GM18507 (cell line): ENCODE results near the gene KDM2A.
A peak's percentile ranks its signal among the peaks of the same experiment; 100 is the strongest.
"Not testable (repeated sequence)": the region's sequence is repeated elsewhere in the genome, so short reads cannot be mapped to it uniquely, and the experiment has no call there.

Source experiments
- DNase-seq: peaks from one replicate; pipeline ENCODE4 v3.0.0; 2011; ENCODE audit warnings: low read depth; ENCODE audit not compliant: insufficient read length; ENCODE audit errors: extremely low spot score
- FAIRE-seq: peaks from 2 replicates; lab custom pipeline; 2011; peaks lifted over from hg19 to GRCh38; lab: Jason Lieb, UNC

The KDM2A gene

GRCh38 chr11:67211656-67212436, 92.8 kb downstream of the KDM2A start:
- FAIRE-seq, result no peak
- no peak for DNase-seq

- DNase-seq, result peak; percentile 25
- peak; percentile 94 for FAIRE-seq
Observed at GRCh38 chr11:67213178-67213621, 94.1 kb downstream of the KDM2A start.

GRCh38 chr11:67227726-67228125, 108.7 kb downstream of the KDM2A start:
- DNase-seq (no peak), FAIRE-seq (no peak)

- no peak for FAIRE-seq
Observed at GRCh38 chr11:67230406-67230805, 111.3 kb downstream of the KDM2A start.

GRCh38 chr11:67230886-67231285, 111.8 kb downstream of the KDM2A start:
- DNase-seq (no peak), FAIRE-seq (no peak)

More at GRCh38 chr11:67230406-67230805, 111.3 kb downstream of the KDM2A start:
- no peak for DNase-seq

- DNase-seq (no peak), FAIRE-seq (no peak)
Observed at GRCh38 chr11:67233584-67234190, 114.6 kb downstream of the KDM2A start.

GRCh38 chr11:67234571-67234970, 115.5 kb downstream of the KDM2A start:
- DNase-seq, FAIRE-seq: not testable (repeated sequence)

- FAIRE-seq, result no peak
- DNase-seq, result no peak
Observed at GRCh38 chr11:67237574-67237973, 118.5 kb downstream of the KDM2A start.

GRCh38 chr11:67238894-67239782, 120.1 kb downstream of the KDM2A start:
- no peak for FAIRE-seq
- no peak for DNase-seq

GRCh38 chr11:67239783-67240575, 120.9 kb downstream of the KDM2A start:
- DNase-seq (peak; percentile 80), FAIRE-seq (peak; percentile 96)

GRCh38 chr11:67240576-67241389, 121.7 kb downstream of the KDM2A start:
- DNase-seq (peak; percentile 43), FAIRE-seq (peak; percentile 91)

GRCh38 chr11:67242548-67242947, 123.5 kb downstream of the KDM2A start:
- DNase-seq (no peak), FAIRE-seq (no peak)

- no peak for DNase-seq
- no peak for FAIRE-seq
Observed at GRCh38 chr11:67243051-67243450, 124.0 kb downstream of the KDM2A start.

GRCh38 chr11:67245046-67245445, 126.0 kb downstream of the KDM2A start:
- DNase-seq, result no peak

GRCh38 chr11:67247946-67248550, 129.0 kb downstream of the KDM2A start:
- DNase-seq (no peak), FAIRE-seq (no peak)

More at GRCh38 chr11:67245046-67245445, 126.0 kb downstream of the KDM2A start:
- FAIRE-seq, result no peak

GRCh38 chr11:67248653-67249052, 129.6 kb downstream of the KDM2A start:
- FAIRE-seq (no peak), DNase-seq (no peak)

GRCh38 chr11:67250059-67251043, 131.3 kb downstream of the KDM2A start:
- no peak for DNase-seq
- no peak for FAIRE-seq
